ENCODE data around the gene BATF. TPM values are rescaled to one million over a fixed set of nuclear protein-coding genes. Genes with fewer than 3 reads are reported as not detected.

The BATF gene
- total and polyA plus RNA-seq, 2 of the 8 experiments (the other 6 are each of a cell fraction or from before 2014, with no cell fraction given), result not detected

GRCh38 chr14:75533791-75534555 lies 11.7 kb downstream of the BATF start:
- H3K14ac ChIP-seq (ENCODE audit: insufficient read length), result no peak overlapping the region
- no peaks in the 10 kb centered on the region for H4K20me1 ChIP-seq (replicated peaks in 1 of 2; ENCODE audit: control insufficient read depth in 1 of 2, insufficient read depth in 2 of 2, low read length in 2 of 2)
- no peak overlapping the region for H2BK20ac ChIP-seq (ENCODE audit: low read length)
- H2BK15ac ChIP-seq (ENCODE audit: low read length), result no peak overlapping the region
- ChIA-PET CTCF (ENCODE audit: partially characterized antibody) (interaction anchor here (1.2 to 2.2 kb wide), 4 partner anchors 15 to 27 kb away, joined by 3 to 6 read pairs (median 4); no protein-coding TSS in a partner anchor), POLR2A (ENCODE audit: partially characterized antibody) (no interaction called here)
- H4K91ac ChIP-seq (replicated peaks; ENCODE audit: insufficient read length, low read length), result no peak overlapping the region
- no peak overlapping the region for H3K56ac ChIP-seq (replicated peaks; ENCODE audit: insufficient read length, low read depth, low read length)
- H3K79me1 ChIP-seq (ENCODE audit: low read depth, low read length), result no peaks in the 10 kb centered on the region
- H2BK120ac ChIP-seq (replicated peaks; ENCODE audit: low read depth, low read length), result no peak overlapping the region
- no peak overlapping the region for H3K4ac ChIP-seq (replicated peaks; ENCODE audit: insufficient read length, low read depth, low read length)
- H2AK5ac ChIP-seq (ENCODE audit: low read depth, low read length), result no peak overlapping the region
- H3K4me2 ChIP-seq (ENCODE audit: insufficient read depth in 1 of 2, low read depth in 2 of 2, low read length in 2 of 2), result no peak overlapping the region
- H3K9ac ChIP-seq (replicated peaks in 1 of 4; ENCODE audit: extremely low read depth in 1 of 4, low read depth in 3 of 4, low read length in 3 of 4), result no peak overlapping the region
- H2BK5ac ChIP-seq (ENCODE audit: low read depth, low read length), result no peak overlapping the region
- H2BK12ac ChIP-seq (ENCODE audit: low read depth, low read length), result no peak overlapping the region
- no peak overlapping the region for H2AFZ ChIP-seq (ENCODE audit: low read length)
- H3K79me2 ChIP-seq (ENCODE audit: control insufficient read depth in 1 of 2, insufficient read depth in 2 of 2, low read length in 2 of 2), result no peaks in the 10 kb centered on the region
- no peak overlapping the region for H4K8ac ChIP-seq (ENCODE audit: extremely low read depth, insufficient read depth, low read length)
- no peak for DNase-seq (ENCODE audit: low read depth in 1 of 2, low spot score in 2 of 2)
- no peak for FAIRE-seq
- 89% methylated on average over 5 of the region's 5 CpGs; no CpG with 5 or more reads in 1 of the 2 experiments for WGBS, 2 experiments (ENCODE audit: extremely low coverage in 1 of 2, insufficient coverage in 1 of 2, insufficient read length in 1 of 2, insufficient replicate concordance in 2 of 2, low coverage in 1 of 2, low lambda C conversion rate in 2 of 2, missing lambda C conversion rate in 1 of 2)
- H3K18ac ChIP-seq (ENCODE audit: extremely low read depth, low read length), result no peak overlapping the region
- H3K9me3 ChIP-seq (ENCODE audit: insufficient read depth in 2 of 2, low read depth in 1 of 2, low read length in 1 of 2), result no peaks in the 10 kb centered on the region
- H3K23ac ChIP-seq (ENCODE audit: insufficient read length), result no peak overlapping the region
- H3K27ac ChIP-seq (ENCODE audit: low read depth, low read length), result no peak overlapping the region
- no peaks in the 10 kb centered on the region for H3K23me2 ChIP-seq (ENCODE audit: low read depth, low read length)
- H3K27me3 ChIP-seq (replicated peaks in 1 of 4; ENCODE audit: control insufficient read depth in 3 of 4, extremely low read depth in 1 of 4, insufficient read depth in 3 of 4, low read length in 3 of 4), result no peaks in the 10 kb centered on the region
- no peaks in the 10 kb centered on the region for H3K36me3 ChIP-seq (ENCODE audit: control insufficient read depth in 2 of 4, insufficient read depth in 4 of 4, low read length in 3 of 4)
- H3K4me3 ChIP-seq (ENCODE audit: extremely low read depth in 1 of 4, insufficient read depth in 2 of 4, low read depth in 3 of 4, low read length in 4 of 4), result no peak overlapping the region
- no peaks in the 10 kb centered on the region for H3K4me1 ChIP-seq (replicated peaks in 1 of 4; ENCODE audit: control insufficient read depth in 3 of 4, insufficient read depth in 4 of 4, low read length in 3 of 4)
- no peak overlapping the region for H4K5ac ChIP-seq (ENCODE audit: insufficient read length, low read depth, low read length)

Measured in H1 (cell line).